GM18868 (cell line): ENCODE results near the gene SOAT2.

Experiments
- ATAC-seq: cut with Tn5 transposase; IDR thresholded peaks from one replicate; pipeline ENCODE4 v1.9.1; 2021; ENCODE audit warnings: mild to moderate bottlenecking, moderate library complexity; ENCODE audit not compliant: unreplicated experiment

SOAT2 gene

GRCh38 chr12:53064613-53065436 lies 38.5 kb upstream of the SOAT2 start:
- ATAC-seq, result no peak

- ATAC-seq, result no peak
Observed at GRCh38 chr12:53065470-53065869, 37.8 kb upstream of the SOAT2 start.

- ATAC-seq, result no peak
Observed at GRCh38 chr12:53065975-53066931, 37.0 kb upstream of the SOAT2 start.

- ATAC-seq, result no peak
Observed at GRCh38 chr12:53067074-53067992, 36.0 kb upstream of the SOAT2 start.

- no peak for ATAC-seq
Observed at GRCh38 chr12:53067993-53068770, 35.1 kb upstream of the SOAT2 start.

GRCh38 chr12:53068811-53069585 lies 34.3 kb upstream of the SOAT2 start:
- ATAC-seq, result no peak

- no peak for ATAC-seq
Observed at GRCh38 chr12:53069621-53070410, 33.5 kb upstream of the SOAT2 start.

GRCh38 chr12:53070877-53071492 lies 32.3 kb upstream of the SOAT2 start:
- no peak for ATAC-seq

GRCh38 chr12:53071591-53072551 lies 31.4 kb upstream of the SOAT2 start:
- no peak for ATAC-seq

- no peak for ATAC-seq
Observed at GRCh38 chr12:53073881-53074280, 29.4 kb upstream of the SOAT2 start.

- ATAC-seq, result no peak
Observed at GRCh38 chr12:53074283-53074998, 28.8 kb upstream of the SOAT2 start.

GRCh38 chr12:53074999-53075370 lies 28.3 kb upstream of the SOAT2 start:
- ATAC-seq, result no peak

- ATAC-seq, result no peak
Observed at GRCh38 chr12:53076461-53076860, 26.8 kb upstream of the SOAT2 start.

GRCh38 chr12:53077030-53077429 lies 26.3 kb upstream of the SOAT2 start:
- no peak for ATAC-seq

GRCh38 chr12:53078425-53079225 lies 24.7 kb upstream of the SOAT2 start:
- ATAC-seq, result no peak
